ENCODE results near the gene RNU7-1. TPM values are rescaled to one million over a fixed set of nuclear protein-coding genes. Genes with fewer than 3 reads are reported as not detected.

The RNU7-1 gene
- total and polyA plus RNA-seq, 9 of the 15 experiments (the other 6 are each of a cell fraction or from before 2014, with no cell fraction given) = not detected

DNA sequence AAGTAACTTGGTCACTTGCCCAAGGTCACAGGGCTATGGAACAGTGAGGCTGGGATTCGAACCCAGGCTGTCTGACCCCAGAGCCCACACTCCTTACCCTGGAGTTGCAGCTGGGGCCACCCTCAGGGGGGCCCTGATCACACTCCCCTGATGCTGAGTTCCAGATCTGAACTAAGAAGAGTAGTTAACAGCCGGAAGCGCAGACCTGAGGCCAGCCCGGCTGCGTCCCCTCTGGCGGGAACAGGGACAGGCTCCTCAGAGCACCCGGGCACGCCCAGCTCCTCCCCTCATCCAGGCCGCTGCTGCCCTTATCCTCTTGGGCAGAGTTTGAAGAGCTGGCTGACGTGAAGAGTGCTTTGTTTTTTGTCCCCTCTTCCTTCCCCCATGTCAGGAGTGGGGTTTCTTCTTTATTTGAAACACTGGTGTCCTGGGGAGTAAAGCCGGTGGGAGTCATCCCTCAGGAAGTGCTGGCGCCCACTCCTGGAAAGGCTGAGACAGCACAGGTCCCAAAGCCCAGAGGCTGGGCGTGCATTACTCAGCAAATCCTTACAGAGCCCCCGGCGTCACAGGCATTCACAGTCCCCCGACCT lies 18.2 kb downstream of the RNU7-1 start (continued):
- TF ChIP-seq, protein P1, sequence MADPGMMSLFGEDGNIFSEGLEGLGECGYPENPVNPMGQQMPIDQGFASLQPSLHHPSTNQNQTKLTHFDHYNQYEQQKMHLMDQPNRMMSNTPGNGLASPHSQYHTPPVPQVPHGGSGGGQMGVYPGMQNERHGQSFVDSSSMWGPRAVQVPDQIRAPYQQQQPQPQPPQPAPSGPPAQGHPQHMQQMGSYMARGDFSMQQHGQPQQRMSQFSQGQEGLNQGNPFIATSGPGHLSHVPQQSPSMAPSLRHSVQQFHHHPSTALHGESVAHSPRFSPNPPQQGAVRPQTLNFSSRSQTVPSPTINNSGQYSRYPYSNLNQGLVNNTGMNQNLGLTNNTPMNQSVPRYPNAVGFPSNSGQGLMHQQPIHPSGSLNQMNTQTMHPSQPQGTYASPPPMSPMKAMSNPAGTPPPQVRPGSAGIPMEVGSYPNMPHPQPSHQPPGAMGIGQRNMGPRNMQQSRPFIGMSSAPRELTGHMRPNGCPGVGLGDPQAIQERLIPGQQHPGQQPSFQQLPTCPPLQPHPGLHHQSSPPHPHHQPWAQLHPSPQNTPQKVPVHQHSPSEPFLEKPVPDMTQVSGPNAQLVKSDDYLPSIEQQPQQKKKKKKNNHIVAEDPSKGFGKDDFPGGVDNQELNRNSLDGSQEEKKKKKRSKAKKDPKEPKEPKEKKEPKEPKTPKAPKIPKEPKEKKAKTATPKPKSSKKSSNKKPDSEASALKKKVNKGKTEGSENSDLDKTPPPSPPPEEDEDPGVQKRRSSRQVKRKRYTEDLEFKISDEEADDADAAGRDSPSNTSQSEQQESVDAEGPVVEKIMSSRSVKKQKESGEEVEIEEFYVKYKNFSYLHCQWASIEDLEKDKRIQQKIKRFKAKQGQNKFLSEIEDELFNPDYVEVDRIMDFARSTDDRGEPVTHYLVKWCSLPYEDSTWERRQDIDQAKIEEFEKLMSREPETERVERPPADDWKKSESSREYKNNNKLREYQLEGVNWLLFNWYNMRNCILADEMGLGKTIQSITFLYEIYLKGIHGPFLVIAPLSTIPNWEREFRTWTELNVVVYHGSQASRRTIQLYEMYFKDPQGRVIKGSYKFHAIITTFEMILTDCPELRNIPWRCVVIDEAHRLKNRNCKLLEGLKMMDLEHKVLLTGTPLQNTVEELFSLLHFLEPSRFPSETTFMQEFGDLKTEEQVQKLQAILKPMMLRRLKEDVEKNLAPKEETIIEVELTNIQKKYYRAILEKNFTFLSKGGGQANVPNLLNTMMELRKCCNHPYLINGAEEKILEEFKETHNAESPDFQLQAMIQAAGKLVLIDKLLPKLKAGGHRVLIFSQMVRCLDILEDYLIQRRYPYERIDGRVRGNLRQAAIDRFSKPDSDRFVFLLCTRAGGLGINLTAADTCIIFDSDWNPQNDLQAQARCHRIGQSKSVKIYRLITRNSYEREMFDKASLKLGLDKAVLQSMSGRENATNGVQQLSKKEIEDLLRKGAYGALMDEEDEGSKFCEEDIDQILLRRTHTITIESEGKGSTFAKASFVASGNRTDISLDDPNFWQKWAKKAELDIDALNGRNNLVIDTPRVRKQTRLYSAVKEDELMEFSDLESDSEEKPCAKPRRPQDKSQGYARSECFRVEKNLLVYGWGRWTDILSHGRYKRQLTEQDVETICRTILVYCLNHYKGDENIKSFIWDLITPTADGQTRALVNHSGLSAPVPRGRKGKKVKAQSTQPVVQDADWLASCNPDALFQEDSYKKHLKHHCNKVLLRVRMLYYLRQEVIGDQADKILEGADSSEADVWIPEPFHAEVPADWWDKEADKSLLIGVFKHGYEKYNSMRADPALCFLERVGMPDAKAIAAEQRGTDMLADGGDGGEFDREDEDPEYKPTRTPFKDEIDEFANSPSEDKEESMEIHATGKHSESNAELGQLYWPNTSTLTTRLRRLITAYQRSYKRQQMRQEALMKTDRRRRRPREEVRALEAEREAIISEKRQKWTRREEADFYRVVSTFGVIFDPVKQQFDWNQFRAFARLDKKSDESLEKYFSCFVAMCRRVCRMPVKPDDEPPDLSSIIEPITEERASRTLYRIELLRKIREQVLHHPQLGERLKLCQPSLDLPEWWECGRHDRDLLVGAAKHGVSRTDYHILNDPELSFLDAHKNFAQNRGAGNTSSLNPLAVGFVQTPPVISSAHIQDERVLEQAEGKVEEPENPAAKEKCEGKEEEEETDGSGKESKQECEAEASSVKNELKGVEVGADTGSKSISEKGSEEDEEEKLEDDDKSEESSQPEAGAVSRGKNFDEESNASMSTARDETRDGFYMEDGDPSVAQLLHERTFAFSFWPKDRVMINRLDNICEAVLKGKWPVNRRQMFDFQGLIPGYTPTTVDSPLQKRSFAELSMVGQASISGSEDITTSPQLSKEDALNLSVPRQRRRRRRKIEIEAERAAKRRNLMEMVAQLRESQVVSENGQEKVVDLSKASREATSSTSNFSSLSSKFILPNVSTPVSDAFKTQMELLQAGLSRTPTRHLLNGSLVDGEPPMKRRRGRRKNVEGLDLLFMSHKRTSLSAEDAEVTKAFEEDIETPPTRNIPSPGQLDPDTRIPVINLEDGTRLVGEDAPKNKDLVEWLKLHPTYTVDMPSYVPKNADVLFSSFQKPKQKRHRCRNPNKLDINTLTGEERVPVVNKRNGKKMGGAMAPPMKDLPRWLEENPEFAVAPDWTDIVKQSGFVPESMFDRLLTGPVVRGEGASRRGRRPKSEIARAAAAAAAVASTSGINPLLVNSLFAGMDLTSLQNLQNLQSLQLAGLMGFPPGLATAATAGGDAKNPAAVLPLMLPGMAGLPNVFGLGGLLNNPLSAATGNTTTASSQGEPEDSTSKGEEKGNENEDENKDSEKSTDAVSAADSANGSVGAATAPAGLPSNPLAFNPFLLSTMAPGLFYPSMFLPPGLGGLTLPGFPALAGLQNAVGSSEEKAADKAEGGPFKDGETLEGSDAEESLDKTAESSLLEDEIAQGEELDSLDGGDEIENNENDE (IDR thresholded peaks at IDR 0.05; ENCODE audit: low read depth, low read length) = no peak
- TF ChIP-seq FUS (optimal IDR thresholded peaks at IDR 0.05; ENCODE audit: low read depth, low read length) (no peak), CAMTA2 (CRISPR knock-in tag; conservative IDR thresholded peaks at IDR 0.05) (no peak), TAF15 (IDR thresholded peaks at IDR 0.05; ENCODE audit: low read depth, low read length) (no peak), GTF2A2 (tag; IDR thresholded peaks at IDR 0.05) (no peak), RFX1 (IDR thresholded peaks at IDR 0.05) (no peak), E2F3 (CRISPR knock-in tag; IDR thresholded peaks at IDR 0.05) (0 out of 2 replicates have a peak, but pooled peaks have one; percentile 16), MBD2 (IDR thresholded peaks at IDR 0.05; ENCODE audit: borderline replicate concordance, low read depth) (0 out of 2 replicates have a peak, but pooled peaks have one; percentile 10), HDAC1 (IDR thresholded peaks at IDR 0.05) (0 out of 4 replicates have a peak, but pooled peaks of 1 of the 2 experiments have one; percentile 9)
- TF ChIP-seq, protein P2, sequence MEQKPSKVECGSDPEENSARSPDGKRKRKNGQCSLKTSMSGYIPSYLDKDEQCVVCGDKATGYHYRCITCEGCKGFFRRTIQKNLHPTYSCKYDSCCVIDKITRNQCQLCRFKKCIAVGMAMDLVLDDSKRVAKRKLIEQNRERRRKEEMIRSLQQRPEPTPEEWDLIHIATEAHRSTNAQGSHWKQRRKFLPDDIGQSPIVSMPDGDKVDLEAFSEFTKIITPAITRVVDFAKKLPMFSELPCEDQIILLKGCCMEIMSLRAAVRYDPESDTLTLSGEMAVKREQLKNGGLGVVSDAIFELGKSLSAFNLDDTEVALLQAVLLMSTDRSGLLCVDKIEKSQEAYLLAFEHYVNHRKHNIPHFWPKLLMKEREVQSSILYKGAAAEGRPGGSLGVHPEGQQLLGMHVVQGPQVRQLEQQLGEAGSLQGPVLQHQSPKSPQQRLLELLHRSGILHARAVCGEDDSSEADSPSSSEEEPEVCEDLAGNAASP (IDR thresholded peaks at IDR 0.05) = no peak
- TF ChIP-seq, protein P3, sequence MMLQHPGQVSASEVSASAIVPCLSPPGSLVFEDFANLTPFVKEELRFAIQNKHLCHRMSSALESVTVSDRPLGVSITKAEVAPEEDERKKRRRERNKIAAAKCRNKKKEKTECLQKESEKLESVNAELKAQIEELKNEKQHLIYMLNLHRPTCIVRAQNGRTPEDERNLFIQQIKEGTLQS (IDR thresholded peaks at IDR 0.05) = 0 out of 2 replicates have a peak, but pooled peaks have one; percentile 6
- TF ChIP-seq, protein P3 (CRISPR knock-in tag; conservative IDR thresholded peaks at IDR 0.05) = no peak
- TF ChIP-seq, protein P4, sequence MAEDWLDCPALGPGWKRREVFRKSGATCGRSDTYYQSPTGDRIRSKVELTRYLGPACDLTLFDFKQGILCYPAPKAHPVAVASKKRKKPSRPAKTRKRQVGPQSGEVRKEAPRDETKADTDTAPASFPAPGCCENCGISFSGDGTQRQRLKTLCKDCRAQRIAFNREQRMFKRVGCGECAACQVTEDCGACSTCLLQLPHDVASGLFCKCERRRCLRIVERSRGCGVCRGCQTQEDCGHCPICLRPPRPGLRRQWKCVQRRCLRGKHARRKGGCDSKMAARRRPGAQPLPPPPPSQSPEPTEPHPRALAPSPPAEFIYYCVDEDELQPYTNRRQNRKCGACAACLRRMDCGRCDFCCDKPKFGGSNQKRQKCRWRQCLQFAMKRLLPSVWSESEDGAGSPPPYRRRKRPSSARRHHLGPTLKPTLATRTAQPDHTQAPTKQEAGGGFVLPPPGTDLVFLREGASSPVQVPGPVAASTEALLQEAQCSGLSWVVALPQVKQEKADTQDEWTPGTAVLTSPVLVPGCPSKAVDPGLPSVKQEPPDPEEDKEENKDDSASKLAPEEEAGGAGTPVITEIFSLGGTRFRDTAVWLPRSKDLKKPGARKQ (CRISPR knock-in tag; IDR thresholded peaks at IDR 0.05) = no peak

All from K562 (cell line).